GM18907 (cell line): Measurements from ENCODE around the gene BCAT1.

Source experiments
- ATAC-seq: cut with Tn5 transposase; IDR thresholded peaks from one replicate; pipeline ENCODE4 v1.9.1; 2021; ENCODE audit warnings: mild to moderate bottlenecking, moderate library complexity; ENCODE audit not compliant: unreplicated experiment

BCAT1 gene

DNA sequence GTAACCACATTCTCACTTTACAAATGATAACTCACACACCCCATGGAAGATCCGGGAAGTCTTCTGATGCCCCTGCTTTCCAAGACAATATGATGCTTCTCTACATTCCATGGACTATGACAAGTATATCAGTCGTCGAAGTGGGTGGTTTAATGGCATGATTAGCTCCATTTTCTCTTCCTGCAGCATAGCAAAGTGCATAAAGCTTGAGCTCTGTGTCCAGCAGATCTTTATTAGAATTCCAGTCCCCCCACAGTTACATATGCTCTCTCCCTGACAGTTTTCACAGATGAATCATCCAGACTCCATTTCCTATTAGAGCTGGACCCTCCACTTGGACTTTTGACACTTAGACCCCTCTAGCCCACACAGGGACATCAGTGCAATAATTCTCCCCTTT, 174.9 kb downstream of the BCAT1 start:
- ATAC-seq = no peak

DNA sequence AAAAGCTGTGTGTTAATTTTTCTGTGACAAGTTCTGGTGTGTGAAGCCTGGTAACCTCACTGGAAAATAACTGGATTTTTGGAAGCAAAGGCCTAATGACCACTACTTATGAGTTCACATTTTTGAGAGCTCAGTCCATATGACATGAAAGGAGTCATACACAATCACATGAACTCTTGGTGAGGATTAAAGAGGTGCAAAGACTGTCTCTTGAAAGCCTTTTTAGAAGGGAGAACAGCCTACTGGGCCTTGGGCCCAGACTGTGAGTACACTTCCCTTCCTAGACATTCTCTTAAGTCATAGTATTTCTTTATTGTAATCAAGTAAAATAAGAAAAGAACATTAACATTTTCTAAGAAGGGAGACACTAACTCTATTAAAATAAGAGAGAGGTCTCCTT, 176.1 kb downstream of the BCAT1 start:
- no peak for ATAC-seq

GRCh38 chr12:24770821-24771220, 178.1 kb downstream of the BCAT1 start:
- no peak for ATAC-seq

- ATAC-seq = no peak
Observed at GRCh38 chr12:24770334-24770733, 178.6 kb downstream of the BCAT1 start.

GRCh38 chr12:24769682-24770081, 179.2 kb downstream of the BCAT1 start:
- no peak for ATAC-seq

- no peak for ATAC-seq
Observed at GRCh38 chr12:24768415-24768814, 180.5 kb downstream of the BCAT1 start.

GRCh38 chr12:24767016-24767415, 181.9 kb downstream of the BCAT1 start:
- no peak for ATAC-seq

DNA sequence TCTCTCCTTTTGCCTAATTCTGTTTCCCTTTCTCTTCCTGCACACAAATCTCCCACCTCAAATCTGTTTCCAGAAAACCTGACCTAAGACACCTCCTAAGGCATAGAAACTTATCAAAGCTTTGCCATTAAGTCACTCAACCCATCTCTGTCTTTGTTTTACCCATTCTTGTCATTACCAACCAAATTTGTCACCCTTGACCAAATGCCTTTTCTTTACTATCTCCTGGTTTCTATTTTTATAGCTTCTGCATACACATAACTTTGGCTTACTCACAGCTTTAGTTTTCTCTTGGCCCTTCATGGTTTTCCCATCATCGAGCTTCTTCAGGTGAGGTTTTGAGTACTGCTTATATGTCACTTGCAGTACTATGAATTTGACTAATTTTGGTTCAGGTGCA, 184.2 kb downstream of the BCAT1 start:
- ATAC-seq = no peak

GRCh38 chr12:24760606-24761378, 188.1 kb downstream of the BCAT1 start:
- no peak for ATAC-seq

- ATAC-seq = no peak
Observed at GRCh38 chr12:24760162-24760561, 188.7 kb downstream of the BCAT1 start.
